AG09309 (cell line): ENCODE data around the gene TMEM87B.
"Not testable (repeated sequence)": the region's sequence is repeated elsewhere in the genome, so short reads cannot be mapped to it uniquely, and the experiment has no call there.

Experiments used
- DNase-seq: peaks from one replicate; pipeline ENCODE4 v3.0.0-alpha.2; 2010; ENCODE audit warnings: low read depth
- H3K4me3 ChIP-seq: 2 replicates; pipeline ENCODE4 v1.5.1; 2011; ENCODE audit warnings: mild to moderate bottlenecking, low read depth, low read length, moderate library complexity; ENCODE audit not compliant: control insufficient read depth
- CTCF ChIP-seq: IDR thresholded peaks from 2 replicates; pipeline ENCODE4 v1.5.1; 2011; ENCODE audit warnings: mild to moderate bottlenecking, low read depth, low read length, inconsistent platforms; ENCODE audit not compliant: insufficient read depth, control insufficient read depth; ENCODE audit errors: missing control alignments

Gene TMEM87B

GRCh38 chr2:112109278-112109677 lies 54.2 kb downstream of the TMEM87B start:
- no peak for TF ChIP-seq CTCF
- H3K4me3 ChIP-seq, result no peak overlapping the region
- DNase-seq, result no peak

GRCh38 chr2:112110966-112111365 lies 55.9 kb downstream of the TMEM87B start:
- DNase-seq, result no peak

GRCh38 chr2:112113354-112113753 lies 58.3 kb downstream of the TMEM87B start:
- not testable (repeated sequence) for DNase-seq, H3K4me3 ChIP-seq

More at GRCh38 chr2:112110966-112111365, 55.9 kb downstream of the TMEM87B start:
- H3K4me3 ChIP-seq, result no peak overlapping the region
- no peak for TF ChIP-seq CTCF

- no peak for TF ChIP-seq CTCF
- DNase-seq, result no peak
- H3K4me3 ChIP-seq, result no peak overlapping the region
Measured at GRCh38 chr2:112118148-112118547, 63.1 kb downstream of the TMEM87B start.

- peak; percentile 48 for TF ChIP-seq CTCF
- H3K4me3 ChIP-seq, result no peak overlapping the region
- DNase-seq, result peak; percentile 14
Measured at GRCh38 chr2:112121682-112122254, 66.7 kb downstream of the TMEM87B start.

- DNase-seq, result no peak
- no peak for TF ChIP-seq CTCF
- no peak overlapping the region for H3K4me3 ChIP-seq
Measured at GRCh38 chr2:112129060-112129459, 74.0 kb downstream of the TMEM87B start.

GRCh38 chr2:112133344-112133743 lies 78.3 kb downstream of the TMEM87B start:
- H3K4me3 ChIP-seq, result no peak overlapping the region
- TF ChIP-seq CTCF, result no peak
- no peak for DNase-seq
